Adrenal gland (tissue), 12 donors: ENCODE measurements around the gene N4BP2L2. TPM values are rescaled to one million over a fixed set of nuclear protein-coding genes. Genes with fewer than 3 reads are reported as not detected.

ENCODE experiments used
- DNase-seq, 7 donors: peaks; one replicate each; pipeline ENCODE4 v3.0.0-alpha.2; 2019 to 2020
- H3K27ac ChIP-seq, 5 donors: fragments of 200-600 bp; sonication (generic) in 4 of 5; 1 replicate in 3 of 5; 2 replicates in 2 of 5; pipeline versions ENCODE4 v1.5.1 to v1.8.0; 2016 to 2020; ENCODE audit warnings: mild to moderate bottlenecking in 1 of 5
- H3K27me3 ChIP-seq: fragments of 200-600 bp; 2 replicates; pipeline ENCODE4 v1.8.0; 2021
- H3K36me3 ChIP-seq, 2 donors: fragments of 200-600 bp; replicated peaks in 1 of 2; 1 replicate in 1 of 2; 2 replicates in 1 of 2; pipeline versions ENCODE4 v1.5.1 to v1.8.0; 2018 to 2022
- H3K4me1 ChIP-seq, 2 donors: fragments of 200-600 bp; replicated peaks in 1 of 2; 1 replicate in 1 of 2; 2 replicates in 1 of 2; pipeline versions ENCODE4 v1.5.1 to v1.8.0; 2018 to 2021
- H3K4me3 ChIP-seq, 4 donors: fragments of 200-600 bp; sonication (generic) in 3 of 4; one replicate each; pipeline ENCODE4 v1.5.1; 2016 to 2018
- H3K9me3 ChIP-seq, 3 donors: fragments of 200-600 bp; sonication (generic) in 1 of 3; replicated peaks in 1 of 3; 1 replicate in 2 of 3; 2 replicates in 1 of 3; pipeline versions ENCODE4 v1.5.1 to v1.8.0; 2016 to 2021
- CTCF ChIP-seq, 6 experiments: fragments of 450-650 bp in 4 of 6; fragments of 200-600 bp in 2 of 6; sonication (generic) in 1 of 6; IDR thresholded peaks; 1 replicate in 5 of 6; 2 replicates in 1 of 6; pipeline versions ENCODE4 v1.5.1 to v1.8.0; 2016 to 2021; ENCODE audit warnings: antibody characterized with exemption in 6 of 6, mild to moderate bottlenecking in 2 of 6, moderate library complexity in 1 of 6
- POLR2A ChIP-seq, 2 donors: fragments of 450-650 bp; IDR thresholded peaks; one replicate each; pipeline ENCODE4 v1.6.1; 2017; ENCODE audit warnings: antibody characterized with exemption in 2 of 2, mild to moderate bottlenecking in 2 of 2, moderate library complexity in 1 of 2
- WGBS, 4 donors: extraction: QIAGEN DNeasy Blood & Tissue Kit in 2 of 4; methylation state at CpG; one replicate each; pipeline versions ENCODE4 v1.1.5 to v1.1.7; 2013 to 2017; 5-methylcytosine and 5-hydroxymethylcytosine counted together
- intact Hi-C, 2 donors: fragments of 100-400 bp; cut with DNase I; formaldehyde crosslinking; loops; one replicate each; pipeline versions ENCODE4 v1.14.1 to v1.15.0; 2022 to 2023
- polyA plus RNA-seq, 3 donors: library from polyadenylated mRNA; stranded (reverse); fragments of 200-250 nt in 2 of 3; fragments of 350-450 nt in 1 of 3; fragmentation: Illumina TruSeq in 1 of 3; extraction: RNeasy Lipid Tissue Mini Kit (QIAGEN cat#74804) in 1 of 3; gene quantifications; one replicate each; pipeline ENCODE4 v1.2.3, GENCODE V29; 2013 to 2014
- total RNA-seq, 9 donors: library from RNA; depleted of rRNA in 4 of 9; stranded (reverse); fragments of >200 nt in 4 of 9; fragments of 120-200 nt in 1 of 9; fragmentation: NEBNext Ultra II Directional in 1 of 9; extraction: Animal tissue kit (Norgen Biotek cat#: 25700) in 1 of 9; gene quantifications; one replicate each; pipeline versions ENCODE4 v1.1.0 to v1.2.4, GENCODE V29; 2013 to 2023
- donor health status: healthy with polysubstance abuse.
- donor health status: Bipolar disorder and iron deficiency.
- donor health status: DM: yes; HTN: yes; CAD: no.
- donor health status: DM: no; HTN: no; CAD: no.
- donor health status: DM: no; HTN: no; CAD: no.
- donor health status: DM: yes; HTN: yes; CAD: no.

Gene N4BP2L2
- total and polyA plus RNA-seq, 12 donors = 34.1 to 321 (median 117) TPM

- Histone ChIP-seq H3K36me3 (no peaks in the 10 kb centered on the region), H3K4me3 (no peak overlapping the region), H3K4me1 (no peaks in the 10 kb centered on the region), H3K9me3 (no peaks in the 10 kb centered on the region), H3K27me3 (no peaks in the 10 kb centered on the region), H3K27ac (no peak overlapping the region)
- intact Hi-C loops = no loop called here
- no peak for TF ChIP-seq POLR2A (IDR thresholded peaks at IDR 0.05)
- no peak for TF ChIP-seq CTCF (IDR thresholded peaks at IDR 0.05)
- WGBS, 4 donors = 91 to 98% (median 96%) methylated on average over 2 of the region's 2 CpGs
- no peak for DNase-seq
Observed at GRCh38 chr13:32445461-32445860, 93.1 kb downstream of the N4BP2L2 start.

- WGBS, 4 donors = 54 to 64% (median 59%) methylated on average over 2 of the region's 2 CpGs
- H3K36me3 ChIP-seq = no peaks in the 10 kb centered on the region
- peak in 1 of 7 donors; percentile 10 for DNase-seq
- intact Hi-C loops = no loop called here
- no peak for TF ChIP-seq POLR2A (IDR thresholded peaks at IDR 0.05)
- TF ChIP-seq CTCF (IDR thresholded peaks at IDR 0.05) = peak in 2 of 6 experiments; percentile 11 to 23
- no peak overlapping the region for H3K27ac ChIP-seq
- H3K27me3 ChIP-seq = no peaks in the 10 kb centered on the region
- H3K9me3 ChIP-seq = no peaks in the 10 kb centered on the region
- H3K4me3 ChIP-seq = no peak overlapping the region
- no peaks in the 10 kb centered on the region for H3K4me1 ChIP-seq
Observed at GRCh38 chr13:32443111-32443510, 95.5 kb downstream of the N4BP2L2 start.

- Histone ChIP-seq H3K4me3 (no peak overlapping the region), H3K27ac (no peak overlapping the region), H3K27me3 (no peaks in the 10 kb centered on the region), H3K36me3 (no peaks in the 10 kb centered on the region), H3K9me3 (no peaks in the 10 kb centered on the region), H3K4me1 (no peaks in the 10 kb centered on the region)
- WGBS, 4 donors = 90 to 97% (median 94%) methylated on average over 4 of the region's 4 CpGs
- intact Hi-C loops = no loop called here
- DNase-seq = no peak
- TF ChIP-seq POLR2A (IDR thresholded peaks at IDR 0.05) = no peak
- no peak for TF ChIP-seq CTCF (IDR thresholded peaks at IDR 0.05)
Observed at GRCh38 chr13:32438871-32439270, 99.7 kb downstream of the N4BP2L2 start.

GRCh38 chr13:32432856-32433255 lies 105.7 kb downstream of the N4BP2L2 start:
- Histone ChIP-seq H3K4me1 (peaks cover 0 to 8% of the 10 kb centered on the region in 2 donors), H3K36me3 (no peaks in the 10 kb centered on the region)
- intact Hi-C loops = no loop called here

More at GRCh38 chr13:32432856-32433255, 105.7 kb downstream of the N4BP2L2 start:
- no peak for DNase-seq
- Histone ChIP-seq H3K4me3 (no peak overlapping the region), H3K9me3 (no peaks in the 10 kb centered on the region), H3K27ac (no peak overlapping the region), H3K27me3 (no peaks in the 10 kb centered on the region)
- TF ChIP-seq POLR2A (IDR thresholded peaks at IDR 0.05) (no peak), CTCF (IDR thresholded peaks at IDR 0.05) (no peak)
- 95 to 96% (median 95%) methylated on average over 3 of the region's 3 CpGs for WGBS, 4 donors
